Thyroid gland (tissue), 4 donors: ENCODE results near the gene TSR2. TPM values are rescaled to one million over a fixed set of nuclear protein-coding genes. Genes with fewer than 3 reads are reported as not detected.
A peak's percentile ranks its signal among the peaks of the same experiment; 100 is the strongest.

Source experiments
- DNase-seq, 2 donors: peaks; one replicate each; pipeline ENCODE4 v3.0.0-alpha.2; 2019
- H3K27ac ChIP-seq, 3 donors: fragments of 200-600 bp; sonication (generic); 1 replicate in 2 of 3; 2 replicates in 1 of 3; pipeline ENCODE4 v1.5.1; 2016 to 2019; ENCODE audit warnings: mild to moderate bottlenecking in 1 of 3, moderate library complexity in 1 of 3
- H3K27me3 ChIP-seq: fragments of 200-600 bp; sonication (generic); one replicate; pipeline ENCODE4 v1.5.1; 2019
- H3K36me3 ChIP-seq, 2 donors: fragments of 200-600 bp; sonication (generic); one replicate each; pipeline ENCODE4 v1.5.1; 2016 to 2019
- H3K4me1 ChIP-seq, 2 donors: fragments of 200-600 bp; sonication (generic); one replicate each; pipeline ENCODE4 v1.5.1; 2017 to 2019
- H3K4me3 ChIP-seq, 3 donors: fragments of 200-600 bp; sonication (generic); replicated peaks in 1 of 3; 1 replicate in 2 of 3; 2 replicates in 1 of 3; pipeline ENCODE4 v1.5.1; 2016; ENCODE audit warnings: mild to moderate bottlenecking in 1 of 3
- H3K9me3 ChIP-seq: fragments of 200-600 bp; sonication (generic); one replicate; pipeline ENCODE4 v1.5.1; 2017
- CTCF ChIP-seq, 6 experiments: fragments of 200-600 bp in 3 of 6; fragments of 450-650 bp in 3 of 6; sonication (generic) in 3 of 6; IDR thresholded peaks; one replicate each; pipeline ENCODE4 v1.5.1; 2016 to 2019; ENCODE audit warnings: antibody characterized with exemption in 6 of 6, mild to moderate bottlenecking in 2 of 6, inconsistent platforms in 1 of 6, moderate library complexity in 1 of 6
- POLR2A ChIP-seq, 2 donors: fragments of 450-650 bp; IDR thresholded peaks; one replicate each; pipeline ENCODE4 v1.6.1; 2017; ENCODE audit warnings: antibody characterized with exemption in 2 of 2, mild to moderate bottlenecking in 2 of 2, moderate library complexity in 1 of 2
- WGBS, 2 donors: methylation state at CpG; one replicate each; pipeline ENCODE4 v1.1.5; 2017; 5-methylcytosine and 5-hydroxymethylcytosine counted together
- intact Hi-C: fragments of 100-400 bp; cut with DNase I; formaldehyde crosslinking; loops from one replicate; pipeline ENCODE4 v1.15.1; 2023
- total RNA-seq, 4 donors: library from RNA; depleted of rRNA; stranded (reverse); fragments of >200 nt; gene quantifications; one replicate each; pipeline ENCODE4 v1.2.3, GENCODE V29; 2016

Gene TSR2
- total RNA-seq, result 10 to 100 TPM; 27.9 to 39.0 (median 34.3) TPM

GRCh38 chrX:54439960-54440871 is at the start of gene TSR2:
TSR2 (plus strand) TSS chrX:54440404; CDS start chrX:54440422, 18 bp downstream.
- H3K27ac ChIP-seq, result peak within 1 kb of the TSS in 2 of 3 donors; percentile 28 to 52
- TF ChIP-seq POLR2A (IDR thresholded peaks at IDR 0.05) (peak in 1 of 2 donors; percentile 59), CTCF (IDR thresholded peaks at IDR 0.05) (no peak)
- no peaks in the 10 kb centered on the region for H3K36me3 ChIP-seq
- DNase-seq, result peak; percentile 76 to 78
- H3K4me1 ChIP-seq, result no peaks in the 10 kb centered on the region
- H3K9me3 ChIP-seq, result no peaks in the 10 kb centered on the region
- 1 to 2% methylated on average over 17 to 20 of the region's 40 CpGs for WGBS, 2 donors
- no peaks in the 10 kb centered on the region for H3K27me3 ChIP-seq
- peak within 1 kb of the TSS; percentile 41 to 73 (median 69) for H3K4me3 ChIP-seq
- intact Hi-C loops, result no loop called here

- Histone ChIP-seq H3K4me1 (no peaks in the 10 kb centered on the region), H3K36me3 (no peaks in the 10 kb centered on the region), H3K9me3 (no peaks in the 10 kb centered on the region), H3K27me3 (no peaks in the 10 kb centered on the region), H3K4me3 (no peak overlapping the region), H3K27ac (no peak overlapping the region)
- TF ChIP-seq CTCF (IDR thresholded peaks at IDR 0.05) (no peak), POLR2A (IDR thresholded peaks at IDR 0.05) (no peak)
- 91 to 100% methylated on average over 1 of the region's 1 CpG for WGBS, 2 donors
- no peak for DNase-seq
- intact Hi-C loops, result no loop called here
Measured at GRCh38 chrX:54397113-54397512, 43.1 kb upstream of the TSR2 start.

- Histone ChIP-seq H3K9me3 (no peaks in the 10 kb centered on the region), H3K4me3 (no peak overlapping the region), H3K27me3 (no peaks in the 10 kb centered on the region), H3K27ac (no peak overlapping the region), H3K36me3 (no peaks in the 10 kb centered on the region), H3K4me1 (no peaks in the 10 kb centered on the region)
- intact Hi-C loops, result no loop called here
- WGBS, 2 donors, result 67 to 80% methylated on average over 2 of the region's 2 CpGs
- TF ChIP-seq POLR2A (IDR thresholded peaks at IDR 0.05) (no peak), CTCF (IDR thresholded peaks at IDR 0.05) (no peak)
- DNase-seq, result no peak
Measured at GRCh38 chrX:54407266-54407665, 32.9 kb upstream of the TSR2 start.

- Histone ChIP-seq H3K27ac (no peak overlapping the region), H3K4me1 (no peaks in the 10 kb centered on the region), H3K9me3 (no peaks in the 10 kb centered on the region), H3K4me3 (no peak overlapping the region), H3K36me3 (no peaks in the 10 kb centered on the region), H3K27me3 (no peaks in the 10 kb centered on the region)
- no peak for TF ChIP-seq POLR2A (IDR thresholded peaks at IDR 0.05)
- no peak for TF ChIP-seq CTCF (IDR thresholded peaks at IDR 0.05)
- intact Hi-C loops, result no loop called here
- no peak for DNase-seq
- 44 to 63% methylated on average over 1 of the region's 1 CpG for WGBS, 2 donors
Measured at GRCh38 chrX:54411732-54412131, 28.5 kb upstream of the TSR2 start.

- 73 to 84% methylated on average over 3 of the region's 3 CpGs for WGBS, 2 donors
- no peaks in the 10 kb centered on the region for H3K4me1 ChIP-seq
- intact Hi-C loops, result no loop called here
- DNase-seq, result no peak
- no peak overlapping the region for H3K27ac ChIP-seq
- H3K9me3 ChIP-seq, result no peaks in the 10 kb centered on the region
- H3K4me3 ChIP-seq, result no peak overlapping the region
- no peaks in the 10 kb centered on the region for H3K27me3 ChIP-seq
- TF ChIP-seq POLR2A (IDR thresholded peaks at IDR 0.05) (no peak), CTCF (IDR thresholded peaks at IDR 0.05) (no peak)
- no peaks in the 10 kb centered on the region for H3K36me3 ChIP-seq
Measured at GRCh38 chrX:54413753-54414152, 26.5 kb upstream of the TSR2 start.
